Measurements from ENCODE around the gene TNFSF8.

TNFSF8 gene

DNA sequence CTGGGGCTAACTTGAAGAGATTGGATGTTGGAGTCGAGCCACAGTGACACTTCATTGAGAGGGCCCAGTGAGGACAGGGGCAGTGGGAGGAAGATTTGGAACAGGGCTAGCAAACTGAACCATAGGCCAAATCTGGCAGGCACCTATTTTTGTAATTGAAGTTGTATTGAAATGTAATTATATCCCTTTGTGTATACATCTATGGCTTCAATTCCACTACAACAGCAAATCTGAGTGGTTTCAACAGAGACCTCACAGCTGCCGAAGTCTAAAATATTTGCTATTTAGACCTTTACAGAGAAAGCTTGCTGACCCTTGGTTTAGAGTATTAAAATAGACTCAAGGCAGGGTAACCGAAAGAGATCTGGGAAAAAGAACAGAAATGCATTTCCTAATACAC, 4.7 kb upstream of the TNFSF8 start:
- TF ChIP-seq, protein P1, sequence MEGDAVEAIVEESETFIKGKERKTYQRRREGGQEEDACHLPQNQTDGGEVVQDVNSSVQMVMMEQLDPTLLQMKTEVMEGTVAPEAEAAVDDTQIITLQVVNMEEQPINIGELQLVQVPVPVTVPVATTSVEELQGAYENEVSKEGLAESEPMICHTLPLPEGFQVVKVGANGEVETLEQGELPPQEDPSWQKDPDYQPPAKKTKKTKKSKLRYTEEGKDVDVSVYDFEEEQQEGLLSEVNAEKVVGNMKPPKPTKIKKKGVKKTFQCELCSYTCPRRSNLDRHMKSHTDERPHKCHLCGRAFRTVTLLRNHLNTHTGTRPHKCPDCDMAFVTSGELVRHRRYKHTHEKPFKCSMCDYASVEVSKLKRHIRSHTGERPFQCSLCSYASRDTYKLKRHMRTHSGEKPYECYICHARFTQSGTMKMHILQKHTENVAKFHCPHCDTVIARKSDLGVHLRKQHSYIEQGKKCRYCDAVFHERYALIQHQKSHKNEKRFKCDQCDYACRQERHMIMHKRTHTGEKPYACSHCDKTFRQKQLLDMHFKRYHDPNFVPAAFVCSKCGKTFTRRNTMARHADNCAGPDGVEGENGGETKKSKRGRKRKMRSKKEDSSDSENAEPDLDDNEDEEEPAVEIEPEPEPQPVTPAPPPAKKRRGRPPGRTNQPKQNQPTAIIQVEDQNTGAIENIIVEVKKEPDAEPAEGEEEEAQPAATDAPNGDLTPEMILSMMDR (conservative IDR thresholded peaks at IDR 0.05): no peak
- no peak overlapping the region for H3K27ac ChIP-seq

DNA sequence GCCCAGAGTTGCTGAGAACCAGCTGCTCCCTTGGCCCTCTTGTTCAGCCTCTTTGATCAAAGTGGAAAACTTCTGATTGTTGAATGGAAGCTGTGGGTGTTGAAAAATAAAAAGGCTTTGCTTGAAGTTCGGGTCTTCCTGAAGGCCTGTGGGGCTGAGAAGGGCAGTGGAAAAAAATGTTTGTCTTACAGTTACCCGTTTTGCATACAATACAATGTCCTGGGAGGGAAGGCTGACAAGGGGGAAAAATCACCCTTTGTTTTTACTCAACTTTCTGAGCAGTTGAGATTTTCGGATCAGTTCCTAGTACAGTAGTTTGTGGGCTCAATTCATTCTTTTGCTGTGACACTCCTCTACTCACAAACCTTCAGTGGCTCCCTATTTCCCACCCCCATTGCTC, 2.1 kb upstream of the TNFSF8 start:
- no peak overlapping the region for H3K27ac ChIP-seq
- TF ChIP-seq, protein P1 (conservative IDR thresholded peaks at IDR 0.05): no peak

DNA sequence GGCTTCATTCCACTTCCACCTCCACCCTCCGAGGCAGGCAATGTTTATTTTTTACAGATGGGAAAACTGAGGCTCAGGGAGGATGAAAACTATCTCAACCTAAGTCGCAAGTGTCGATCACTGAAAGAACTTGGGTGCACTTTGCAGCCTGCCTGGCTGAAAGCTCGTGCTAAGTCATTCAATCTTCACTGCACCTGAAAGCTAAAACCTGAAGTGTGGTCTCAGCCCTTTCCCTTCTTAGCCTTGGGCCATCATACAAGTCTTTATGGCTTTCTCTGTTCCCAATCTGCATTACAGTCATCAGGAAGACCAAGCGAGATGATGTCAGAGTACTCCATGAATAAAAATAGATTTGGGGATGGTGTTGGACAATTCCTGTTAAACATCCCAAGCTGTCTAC, 1.0 kb upstream of the TNFSF8 start:
- TF ChIP-seq, protein P1 (conservative IDR thresholded peaks at IDR 0.05): no peak
- no peak overlapping the region for H3K27ac ChIP-seq

DNA sequence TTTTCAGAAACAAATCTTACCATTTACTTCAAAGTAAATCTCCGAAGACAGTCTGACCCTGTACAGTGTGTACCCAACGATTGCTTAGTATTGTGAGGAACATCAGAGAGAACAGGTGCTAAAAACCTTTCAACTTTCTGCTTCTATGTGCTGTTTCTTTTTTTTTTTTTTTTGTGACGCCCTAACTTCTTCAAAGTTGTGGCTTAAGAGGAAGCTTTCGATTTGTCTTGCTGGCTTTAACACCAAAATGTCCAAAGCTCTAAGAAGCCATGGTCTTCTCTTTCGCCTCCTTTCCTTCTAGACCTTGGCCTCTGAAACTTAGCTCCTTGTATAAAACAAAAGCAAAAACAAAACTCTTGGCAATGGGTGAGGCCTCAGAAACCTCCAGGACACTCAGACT, 1.2 kb downstream of the TNFSF8 start:
- H3K27ac ChIP-seq: no peak overlapping the region
- TF ChIP-seq, protein P1 (conservative IDR thresholded peaks at IDR 0.05): no peak

DNA sequence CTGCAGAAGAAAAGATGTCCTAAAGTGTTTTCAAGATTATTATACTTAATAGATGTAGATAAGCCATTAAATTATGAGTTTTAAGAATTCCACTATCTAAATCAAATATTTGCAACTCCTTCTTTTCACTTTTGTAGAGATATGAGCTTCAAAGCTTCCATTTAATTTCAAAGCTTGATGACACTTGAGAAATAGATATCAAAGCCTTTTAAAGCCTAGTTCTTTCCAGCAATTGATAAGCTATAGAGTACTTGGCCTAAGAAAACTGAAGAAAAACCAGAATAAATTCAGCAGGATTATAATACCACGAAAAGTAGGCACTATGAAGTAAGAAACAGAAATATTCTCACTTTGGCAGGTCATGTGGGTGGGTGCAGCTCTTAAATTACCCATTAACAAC, 1.7 kb downstream of the TNFSF8 start:
- H3K27ac ChIP-seq: no peak overlapping the region
- TF ChIP-seq, protein P1 (conservative IDR thresholded peaks at IDR 0.05): no peak

DNA sequence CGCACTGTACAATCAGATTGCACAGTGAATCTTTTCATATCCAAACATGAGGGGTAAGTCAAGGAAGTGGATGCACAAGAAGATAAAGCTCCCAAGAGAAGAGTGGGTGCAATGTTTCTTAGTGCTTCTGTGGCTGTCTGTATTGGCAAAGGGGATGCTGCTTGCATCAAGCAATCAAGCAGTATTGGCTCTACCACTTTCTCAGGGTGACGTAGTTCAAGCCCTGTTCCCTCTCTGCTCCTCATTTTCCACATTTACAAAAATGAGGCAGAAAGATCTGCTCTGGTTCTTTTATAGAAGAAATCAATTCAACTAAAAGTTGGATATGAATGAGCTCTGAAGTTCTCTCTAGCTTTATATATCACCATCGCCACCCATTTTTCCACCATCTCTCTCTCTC, 2.3 kb downstream of the TNFSF8 start:
- TF ChIP-seq, protein P1 (conservative IDR thresholded peaks at IDR 0.05): no peak
- no peak overlapping the region for H3K27ac ChIP-seq

DNA sequence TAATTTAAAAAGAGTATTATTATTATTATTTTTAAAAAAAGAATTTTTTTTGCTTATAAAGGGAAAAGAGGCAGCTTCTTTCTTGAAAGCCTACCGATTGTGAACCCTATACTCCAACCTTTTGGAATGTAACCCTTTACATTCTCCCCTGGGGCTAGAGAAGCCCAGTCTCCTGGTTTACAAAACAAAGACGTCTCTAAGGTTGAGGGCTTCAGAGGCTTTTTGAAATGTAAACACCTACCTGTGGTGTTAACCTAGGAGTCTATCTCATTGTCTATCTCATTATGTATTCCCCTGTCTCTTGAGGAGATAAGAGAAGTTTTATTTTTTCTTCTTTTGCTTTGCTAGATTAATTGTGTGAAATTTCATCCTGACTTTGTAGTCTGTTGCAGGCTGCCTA, 4.7 kb downstream of the TNFSF8 start:
- TF ChIP-seq, protein P1 (conservative IDR thresholded peaks at IDR 0.05): no peak
- no peak overlapping the region for H3K27ac ChIP-seq

DNA sequence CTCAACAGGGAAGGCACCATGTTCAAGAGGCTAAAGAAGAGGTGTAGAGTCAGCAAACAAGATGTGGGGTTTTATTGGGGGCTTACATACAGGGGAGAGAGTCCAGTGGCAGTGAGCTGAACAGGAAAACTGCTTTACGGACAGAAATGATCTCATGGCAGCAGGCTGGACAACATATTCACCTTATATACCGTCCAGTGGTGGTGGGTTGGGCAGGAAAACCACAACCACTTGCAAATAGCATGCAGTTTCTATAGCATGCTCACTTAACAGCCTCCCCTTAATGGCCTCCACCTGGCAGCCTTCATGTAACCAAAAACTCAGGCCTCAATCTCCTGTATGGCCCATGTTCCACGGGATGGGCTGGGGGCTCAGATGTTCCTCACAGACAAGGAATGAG, 5.4 kb downstream of the TNFSF8 start:
- TF ChIP-seq, protein P1 (conservative IDR thresholded peaks at IDR 0.05): no peak
- no peak overlapping the region for H3K27ac ChIP-seq
